ENCODE results near the gene RBFOX1.

The RBFOX1 gene

DNA sequence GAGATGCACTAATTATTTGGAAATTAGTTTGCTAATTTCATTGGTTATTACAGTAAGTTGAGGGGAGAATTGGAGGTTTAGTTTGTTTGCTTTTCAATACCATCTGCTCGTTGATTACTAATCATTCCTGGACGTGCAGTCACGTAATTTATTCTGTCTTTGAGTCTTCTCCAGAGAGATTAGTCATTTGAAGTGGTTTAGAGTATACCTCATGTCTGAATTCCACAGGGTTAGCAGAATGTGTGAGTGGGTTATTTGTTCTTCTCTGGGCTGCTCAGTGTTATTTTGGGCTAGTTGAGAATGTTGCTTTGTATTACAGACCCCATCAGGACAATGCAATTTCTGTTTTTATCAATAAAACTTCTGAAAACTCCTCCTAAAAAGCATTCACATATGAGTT is 265.0 kb downstream of the RBFOX1 start:
- H4K20me1 ChIP-seq: no peaks in the 10 kb centered on the region
- H3K9me3 ChIP-seq: no peaks in the 10 kb centered on the region
- no peak overlapping the region for H3K9ac ChIP-seq
- no peak for TF ChIP-seq Cebpa-rat (IDR thresholded peaks at IDR 0.05)
- no peaks in the 10 kb centered on the region for H3K36me3 ChIP-seq
- H3K27ac ChIP-seq: no peak overlapping the region
- no peaks in the 10 kb centered on the region for H3K27me3 ChIP-seq
- no peaks in the 10 kb centered on the region for H3K4me1 ChIP-seq
- H3K4me2 ChIP-seq: no peak overlapping the region
- no peak overlapping the region for H3K4me3 ChIP-seq

DNA sequence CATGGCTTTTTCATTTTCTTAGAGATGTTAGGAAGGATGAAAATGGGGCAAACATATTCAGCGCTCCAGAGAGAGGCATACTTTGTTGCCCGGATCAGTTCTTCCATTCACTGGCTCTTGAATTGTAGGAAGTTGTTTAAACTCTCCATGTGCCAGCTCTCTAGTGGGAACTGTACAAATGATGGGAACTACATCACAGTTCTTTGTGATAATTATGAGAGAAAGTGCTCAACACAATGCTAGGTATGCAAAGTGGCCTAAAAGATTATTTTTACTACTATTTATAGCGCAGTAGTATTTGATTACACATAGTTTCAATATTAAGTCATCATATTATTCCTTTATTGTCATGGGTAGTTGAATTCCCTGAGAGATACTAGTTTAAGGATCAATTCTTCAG is 268.5 kb downstream of the RBFOX1 start:
- Histone ChIP-seq H3K4me1 (no peaks in the 10 kb centered on the region), H3K4me3 (no peak overlapping the region), H3K4me2 (no peak overlapping the region), H4K20me1 (no peaks in the 10 kb centered on the region), H3K36me3 (no peaks in the 10 kb centered on the region), H3K9ac (no peak overlapping the region), H3K9me3 (no peaks in the 10 kb centered on the region), H3K27ac (no peak overlapping the region), H3K27me3 (no peaks in the 10 kb centered on the region)
- no peak for TF ChIP-seq Cebpa-rat (IDR thresholded peaks at IDR 0.05)

- Histone ChIP-seq H4K20me1 (no peaks in the 10 kb centered on the region), H3K4me2 (no peak overlapping the region), H3K9me3 (no peaks in the 10 kb centered on the region), H3K36me3 (no peaks in the 10 kb centered on the region), H3K9ac (no peak overlapping the region), H3K4me1 (no peaks in the 10 kb centered on the region), H3K4me3 (no peak overlapping the region), H3K27ac (no peak overlapping the region), H3K27me3 (no peaks in the 10 kb centered on the region)
- TF ChIP-seq Cebpa-rat (IDR thresholded peaks at IDR 0.05): no peak
These were observed 269.8 kb downstream of the RBFOX1 start for GRCh38 chr16:7602291-7602950.

DNA sequence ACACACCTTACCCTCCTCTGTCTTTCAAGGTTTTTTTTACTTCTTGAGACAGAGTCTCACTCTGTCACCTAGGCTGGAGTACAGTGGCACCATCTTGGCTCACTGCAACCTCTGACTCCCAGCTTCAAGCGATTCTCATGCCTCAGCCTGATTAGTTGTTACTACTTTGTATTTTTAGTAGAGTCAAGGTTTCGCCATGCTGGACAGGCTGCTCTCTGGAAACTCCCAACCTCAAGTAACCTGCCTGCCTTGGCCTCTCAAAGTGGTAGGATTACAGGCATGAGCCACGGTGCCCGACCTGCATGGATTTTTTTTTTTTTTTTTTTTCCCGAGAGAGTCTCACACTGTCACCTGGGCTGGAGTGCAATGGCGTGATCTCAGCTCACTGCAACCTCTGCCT is 273.2 kb downstream of the RBFOX1 start:
- H3K27me3 ChIP-seq: no peaks in the 10 kb centered on the region
- H3K4me1 ChIP-seq: no peaks in the 10 kb centered on the region
- no peak overlapping the region for H3K4me3 ChIP-seq
- H3K9ac ChIP-seq: no peak overlapping the region
- H3K27ac ChIP-seq: no peak overlapping the region
- TF ChIP-seq Cebpa-rat (IDR thresholded peaks at IDR 0.05): no peak
- no peaks in the 10 kb centered on the region for H3K36me3 ChIP-seq
- no peaks in the 10 kb centered on the region for H4K20me1 ChIP-seq
- H3K4me2 ChIP-seq: no peak overlapping the region
- no peaks in the 10 kb centered on the region for H3K9me3 ChIP-seq

- Histone ChIP-seq H3K9me3 (no peaks in the 10 kb centered on the region; the same call in 1 of the 2 replicates), H3K9ac (no peak overlapping the region), H3K4me1 (no peaks in the 10 kb centered on the region), H4K20me1 (no peaks in the 10 kb centered on the region), H3K4me3 (no peak overlapping the region), H3K36me3 (no peaks in the 10 kb centered on the region), H3K27me3 (no peaks in the 10 kb centered on the region), H3K27ac (no peak overlapping the region), H3K4me2 (no peak overlapping the region)
- TF ChIP-seq Cebpa-rat (IDR thresholded peaks at IDR 0.05): no peak
These were observed 280.0 kb downstream of the RBFOX1 start for GRCh38 chr16:7612671-7613070.

- H3K4me3 ChIP-seq: no peak overlapping the region
- no peak for TF ChIP-seq Cebpa-rat (IDR thresholded peaks at IDR 0.05)
- no peak overlapping the region for H3K9ac ChIP-seq
- no peak overlapping the region for H3K27ac ChIP-seq
- no peak overlapping the region for H3K4me2 ChIP-seq
- H3K4me1 ChIP-seq: no peaks in the 10 kb centered on the region
- no peaks in the 10 kb centered on the region for H4K20me1 ChIP-seq
- H3K27me3 ChIP-seq: no peaks in the 10 kb centered on the region
- no peaks in the 10 kb centered on the region; the same call in 1 of the 2 replicates for H3K9me3 ChIP-seq
- H3K36me3 ChIP-seq: no peaks in the 10 kb centered on the region
These were observed 280.9 kb downstream of the RBFOX1 start for GRCh38 chr16:7613518-7613917.

GRCh38 chr16:7614021-7614795 is 281.6 kb downstream of the RBFOX1 start:
- H3K4me3 ChIP-seq: no peak overlapping the region

GRCh38 chr16:7615565-7615964 is 282.9 kb downstream of the RBFOX1 start:
- Histone ChIP-seq H3K4me3 (no peak overlapping the region), H3K9me3 (no peaks in the 10 kb centered on the region; the same call in 1 of the 2 replicates), H3K4me2 (no peak overlapping the region), H3K4me1 (peaks cover 5% of the 10 kb centered on the region), H3K9ac (no peak overlapping the region), H4K20me1 (no peaks in the 10 kb centered on the region), H3K27ac (no peak overlapping the region), H3K36me3 (no peaks in the 10 kb centered on the region), H3K27me3 (no peaks in the 10 kb centered on the region)
- no peak for TF ChIP-seq Cebpa-rat (IDR thresholded peaks at IDR 0.05)

More at GRCh38 chr16:7614021-7614795, 281.6 kb downstream of the RBFOX1 start:
- H3K4me2 ChIP-seq: no peak overlapping the region
- H3K27ac ChIP-seq: no peak overlapping the region
- no peaks in the 10 kb centered on the region for H4K20me1 ChIP-seq
- no peak for TF ChIP-seq Cebpa-rat (IDR thresholded peaks at IDR 0.05)
- H3K9me3 ChIP-seq: no peaks in the 10 kb centered on the region; the same call in 1 of the 2 replicates
- H3K27me3 ChIP-seq: no peaks in the 10 kb centered on the region
- H3K36me3 ChIP-seq: no peaks in the 10 kb centered on the region
- H3K9ac ChIP-seq: no peak overlapping the region
- H3K4me1 ChIP-seq: no peaks in the 10 kb centered on the region

DNA sequence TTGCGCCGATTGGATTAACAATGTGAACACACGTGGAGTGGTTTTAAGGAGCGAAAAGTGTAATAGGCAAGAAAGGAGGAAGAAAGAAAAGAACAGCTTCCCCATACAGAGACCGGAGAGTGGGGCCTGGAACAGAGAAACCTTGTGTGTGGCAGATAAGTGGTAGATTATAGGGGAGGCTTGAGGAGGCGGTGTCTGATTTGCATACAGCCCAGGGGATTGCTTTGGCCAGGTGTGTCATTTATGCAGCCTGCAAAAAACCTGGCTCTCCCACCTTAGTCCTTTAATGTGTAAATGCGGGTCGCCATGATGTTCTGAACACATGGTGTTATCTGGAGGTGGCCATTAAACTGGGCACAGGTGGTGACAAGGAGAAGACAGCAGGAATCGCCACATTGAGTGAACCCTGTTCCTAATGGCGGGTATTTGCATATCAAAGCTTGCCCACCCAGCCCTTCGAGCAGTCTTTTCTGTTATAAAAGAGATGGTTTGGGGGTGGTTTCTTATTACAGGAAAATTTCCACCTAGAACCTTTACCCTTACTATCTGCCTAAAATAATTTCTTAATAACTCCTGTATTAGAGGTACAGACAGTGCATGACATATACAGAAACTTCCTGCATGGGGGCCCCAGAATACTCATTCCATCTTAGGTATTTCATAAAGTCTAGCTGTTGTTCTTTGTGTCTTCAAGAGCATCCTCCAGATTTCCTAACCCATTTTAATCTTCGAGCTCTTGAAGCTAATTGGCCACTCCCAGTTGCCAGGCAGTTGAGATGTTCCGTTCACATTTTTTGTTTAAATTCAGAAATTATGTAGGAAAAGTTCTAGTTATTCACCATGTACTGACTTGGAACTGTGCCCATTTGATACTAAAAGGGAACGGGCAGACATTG is 292.5 kb downstream of the RBFOX1 start:
- H3K4me1 ChIP-seq: peaks cover 9% of the 10 kb centered on the region
- H3K36me3 ChIP-seq: no peaks in the 10 kb centered on the region
- H3K27me3 ChIP-seq: no peaks in the 10 kb centered on the region
- no peak overlapping the region for H3K4me3 ChIP-seq
- TF ChIP-seq Cebpa-rat (IDR thresholded peaks at IDR 0.05): no peak
- no peak overlapping the region for H3K4me2 ChIP-seq
- H3K27ac ChIP-seq: no peak overlapping the region
- no peaks in the 10 kb centered on the region for H3K9me3 ChIP-seq
- H4K20me1 ChIP-seq: no peaks in the 10 kb centered on the region
- H3K9ac ChIP-seq: no peak overlapping the region
